Measurements from ENCODE around the gene HUWE1.

HUWE1 gene

GRCh38 chrX:53563324-53563723, 123.2 kb downstream of the HUWE1 start:
- H3K27me3 ChIP-seq (ENCODE audit: insufficient read depth, low read length) = no peaks in the 10 kb centered on the region
- H4K20me1 ChIP-seq (ENCODE audit: insufficient read depth, low read length) = no peaks in the 10 kb centered on the region
- no peak overlapping the region for H2AFZ ChIP-seq (ENCODE audit: low read length)
- H3K9ac ChIP-seq (ENCODE audit: low read length) = no peak overlapping the region
- no peaks in the 10 kb centered on the region for H3K79me2 ChIP-seq (ENCODE audit: insufficient read depth, low read length)
- no peak overlapping the region for H3K27ac ChIP-seq (ENCODE audit: low read depth, low read length, poor library complexity, severe bottlenecking)
- no peaks in the 10 kb centered on the region for H3F3A ChIP-seq (ENCODE audit: insufficient read depth, low read length)
- H3K9me3 ChIP-seq (ENCODE audit: low read length) = no peaks in the 10 kb centered on the region
- TF ChIP-seq CTCF (IDR thresholded peaks at IDR 0.05; ENCODE audit: low read length) (no peak), EZH2 (IDR thresholded peaks at IDR 0.05; ENCODE audit: borderline replicate concordance, low read length) (no peak)
- no peak overlapping the region for H3K4me3 ChIP-seq (ENCODE audit: low read depth, low read length, poor library complexity, severe bottlenecking)
- no peaks in the 10 kb centered on the region for H3K4me1 ChIP-seq (ENCODE audit: insufficient read depth, low read length, severe bottlenecking)
- H3K9me2 ChIP-seq (ENCODE audit: low read depth, low read length) = no peaks in the 10 kb centered on the region
- peaks cover 96% of the 10 kb centered on the region for H3K36me3 ChIP-seq (ENCODE audit: insufficient read depth, low read length)
- no peak overlapping the region for H3K4me2 ChIP-seq (ENCODE audit: low read length)

- no peak overlapping the region for H3K27ac ChIP-seq (ENCODE audit: low read depth, low read length, poor library complexity, severe bottlenecking)
- no peaks in the 10 kb centered on the region for H3K27me3 ChIP-seq (ENCODE audit: insufficient read depth, low read length)
- H3K79me2 ChIP-seq (ENCODE audit: insufficient read depth, low read length) = no peaks in the 10 kb centered on the region
- no peak overlapping the region for H3K9ac ChIP-seq (ENCODE audit: low read length)
- H3K4me2 ChIP-seq (ENCODE audit: low read length) = no peak overlapping the region
- no peaks in the 10 kb centered on the region for H3K4me1 ChIP-seq (ENCODE audit: insufficient read depth, low read length, severe bottlenecking)
- no peak overlapping the region for H3K4me3 ChIP-seq (ENCODE audit: low read depth, low read length, poor library complexity, severe bottlenecking)
- H4K20me1 ChIP-seq (ENCODE audit: insufficient read depth, low read length) = no peaks in the 10 kb centered on the region
- H3K36me3 ChIP-seq (ENCODE audit: insufficient read depth, low read length) = peaks cover 97% of the 10 kb centered on the region
- no peaks in the 10 kb centered on the region for H3K9me2 ChIP-seq (ENCODE audit: low read depth, low read length)
- TF ChIP-seq EZH2 (IDR thresholded peaks at IDR 0.05; ENCODE audit: borderline replicate concordance, low read length) (no peak), CTCF (IDR thresholded peaks at IDR 0.05; ENCODE audit: low read length) (no peak)
- no peak overlapping the region for H2AFZ ChIP-seq (ENCODE audit: low read length)
- H3K9me3 ChIP-seq (ENCODE audit: low read length) = no peaks in the 10 kb centered on the region
- H3F3A ChIP-seq (ENCODE audit: insufficient read depth, low read length) = no peaks in the 10 kb centered on the region
These were observed 124.6 kb downstream of the HUWE1 start for GRCh38 chrX:53561912-53562311.

GRCh38 chrX:53558646-53559045, 127.9 kb downstream of the HUWE1 start:
- H3K9ac ChIP-seq (ENCODE audit: low read length) = no peak overlapping the region
- H3K36me3 ChIP-seq (ENCODE audit: insufficient read depth, low read length) = peaks cover 94% of the 10 kb centered on the region
- H3K9me3 ChIP-seq (ENCODE audit: low read length) = no peaks in the 10 kb centered on the region
- H2AFZ ChIP-seq (ENCODE audit: low read length) = no peak overlapping the region
- H3K4me2 ChIP-seq (ENCODE audit: low read length) = no peak overlapping the region
- no peak overlapping the region for H3K27ac ChIP-seq (ENCODE audit: low read depth, low read length, poor library complexity, severe bottlenecking)
- no peak overlapping the region for H3K4me3 ChIP-seq (ENCODE audit: low read depth, low read length, poor library complexity, severe bottlenecking)
- H3K9me2 ChIP-seq (ENCODE audit: low read depth, low read length) = no peaks in the 10 kb centered on the region
- H3K4me1 ChIP-seq (ENCODE audit: insufficient read depth, low read length, severe bottlenecking) = no peaks in the 10 kb centered on the region
- H3F3A ChIP-seq (ENCODE audit: insufficient read depth, low read length) = no peaks in the 10 kb centered on the region
- no peaks in the 10 kb centered on the region for H3K79me2 ChIP-seq (ENCODE audit: insufficient read depth, low read length)
- TF ChIP-seq EZH2 (IDR thresholded peaks at IDR 0.05; ENCODE audit: borderline replicate concordance, low read length) (no peak), CTCF (IDR thresholded peaks at IDR 0.05; ENCODE audit: low read length) (no peak)
- no peaks in the 10 kb centered on the region for H3K27me3 ChIP-seq (ENCODE audit: insufficient read depth, low read length)
- H4K20me1 ChIP-seq (ENCODE audit: insufficient read depth, low read length) = no peaks in the 10 kb centered on the region

All from OCI-LY1 (cell line).